Activated CD8-positive, alpha-beta memory T cell treated with anti-CD3 and anti-CD28 coated beads, Interleukin-2, amount 50 U/mL, for 24 hours (primary cell): ENCODE data around the gene CCDC74A.
"Not testable (repeated sequence)": the region's sequence is repeated elsewhere in the genome, so short reads cannot be mapped to it uniquely, and the experiment has no call there.

Experiments
- DNase-seq: peaks from one replicate; pipeline ENCODE4 v3.0.0-alpha.2; 2020; ENCODE audit errors: extremely low read depth

Gene CCDC74A

GRCh38 chr2:131556998-131557397 is 29.3 kb downstream of the CCDC74A start:
- DNase-seq = no peak

GRCh38 chr2:131557558-131558321 is 30.1 kb downstream of the CCDC74A start:
- no peak for DNase-seq

- DNase-seq = no peak
Observed at GRCh38 chr2:131566371-131566770, 38.7 kb downstream of the CCDC74A start.

GRCh38 chr2:131567891-131568290 is 40.2 kb downstream of the CCDC74A start:
- no peak for DNase-seq

- not testable (repeated sequence) for DNase-seq
Observed at GRCh38 chr2:131568401-131568800, 40.7 kb downstream of the CCDC74A start.

- DNase-seq = no peak
Observed at GRCh38 chr2:131572175-131572574, 44.5 kb downstream of the CCDC74A start.

GRCh38 chr2:131577812-131578211 is 50.1 kb downstream of the CCDC74A start:
- DNase-seq = no peak

- no peak for DNase-seq
Observed at GRCh38 chr2:131580187-131580586, 52.5 kb downstream of the CCDC74A start.
